GM21526 (cell line): Measurements from ENCODE around the gene TRIOBP.

ENCODE experiments used
- ATAC-seq: cut with Tn5 transposase; IDR thresholded peaks from one replicate; pipeline ENCODE4 v1.9.1; 2021; ENCODE audit warnings: moderate library complexity; ENCODE audit not compliant: unreplicated experiment, low FRiP score

The TRIOBP gene

GRCh38 chr22:37820350-37820749 is 123.5 kb downstream of the TRIOBP start:
- ATAC-seq: no peak

DNA sequence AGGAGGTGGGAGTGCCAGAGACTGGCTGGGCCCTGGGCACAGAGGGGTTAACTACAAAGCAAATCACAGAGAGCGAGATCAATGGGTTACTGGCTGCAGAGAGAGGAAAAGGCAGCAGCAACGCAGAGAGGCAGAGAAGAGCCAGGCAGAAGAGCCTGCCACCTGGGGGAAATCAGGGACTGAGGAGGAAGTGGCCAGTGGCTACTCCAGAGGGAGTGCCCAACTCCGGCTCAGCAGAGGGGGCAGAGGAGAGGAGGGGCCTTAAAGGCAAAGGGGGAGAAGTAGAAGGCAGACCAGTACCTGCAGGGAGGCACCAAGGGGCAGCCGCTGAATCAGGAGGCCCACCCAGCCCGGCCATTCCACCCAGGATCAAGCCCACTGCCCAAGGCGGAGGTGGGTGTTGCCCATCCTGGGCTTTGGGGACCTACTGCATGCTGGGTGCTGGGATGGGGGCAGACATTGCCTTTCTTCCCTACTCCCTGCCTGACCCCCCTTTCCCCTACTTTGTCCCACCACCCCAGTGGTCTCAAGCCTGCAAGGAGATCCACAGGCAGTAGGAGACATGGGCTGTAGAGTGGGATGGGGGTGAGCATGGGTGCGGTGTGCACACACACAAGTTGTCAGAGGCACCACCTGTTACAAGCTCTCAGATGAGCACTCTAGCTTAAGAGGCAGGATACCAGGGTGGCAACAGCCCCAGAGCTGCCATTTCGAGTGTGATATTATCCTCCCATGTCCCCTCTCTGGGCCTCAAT is 125.4 kb downstream of the TRIOBP start:
- ATAC-seq: no peak

- ATAC-seq: no peak
Measured at GRCh38 chr22:37823134-37823985, 126.5 kb downstream of the TRIOBP start, which contains the start of gene GALR3. Gene GALR3 (plus strand): TSS chr22:37823382. CDS start chr22:37823407, 25 bp downstream.

DNA sequence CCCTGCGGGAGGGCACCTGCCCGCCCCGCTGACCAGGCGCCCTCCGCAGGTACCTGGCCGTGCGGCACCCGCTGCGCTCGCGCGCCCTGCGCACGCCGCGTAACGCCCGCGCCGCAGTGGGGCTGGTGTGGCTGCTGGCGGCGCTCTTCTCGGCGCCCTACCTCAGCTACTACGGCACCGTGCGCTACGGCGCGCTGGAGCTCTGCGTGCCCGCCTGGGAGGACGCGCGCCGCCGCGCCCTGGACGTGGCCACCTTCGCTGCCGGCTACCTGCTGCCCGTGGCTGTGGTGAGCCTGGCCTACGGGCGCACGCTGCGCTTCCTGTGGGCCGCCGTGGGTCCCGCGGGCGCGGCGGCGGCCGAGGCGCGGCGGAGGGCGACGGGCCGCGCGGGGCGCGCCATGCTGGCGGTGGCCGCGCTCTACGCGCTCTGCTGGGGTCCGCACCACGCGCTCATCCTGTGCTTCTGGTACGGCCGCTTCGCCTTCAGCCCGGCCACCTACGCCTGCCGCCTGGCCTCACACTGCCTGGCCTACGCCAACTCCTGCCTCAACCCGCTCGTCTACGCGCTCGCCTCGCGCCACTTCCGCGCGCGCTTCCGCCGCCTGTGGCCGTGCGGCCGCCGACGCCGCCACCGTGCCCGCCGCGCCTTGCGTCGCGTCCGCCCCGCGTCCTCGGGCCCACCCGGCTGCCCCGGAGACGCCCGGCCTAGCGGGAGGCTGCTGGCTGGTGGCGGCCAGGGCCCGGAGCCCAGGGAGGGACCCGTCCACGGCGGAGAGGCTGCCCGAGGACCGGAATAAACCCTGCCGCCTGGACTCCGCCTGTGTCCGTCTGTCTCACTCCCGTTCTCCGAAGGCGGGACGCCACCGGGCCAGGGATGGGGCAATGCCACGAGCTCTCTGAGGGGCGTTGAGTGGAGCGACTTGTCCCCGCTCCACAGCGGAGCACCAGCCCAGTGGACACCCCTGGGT is 128.1 kb downstream of the TRIOBP start:
- no peak for ATAC-seq
